Trophoblast cell (in vitro differentiated cells and primary cell): ENCODE measurements around the gene KISS1R.

Experiments used
- DNase-seq, 2 donors: peaks; one replicate each; pipeline ENCODE4 v3.0.0-alpha.2; 2016
- H2AFZ ChIP-seq: 2 replicates; pipeline ENCODE4 v1.6.1; 2013; ENCODE audit warnings: low read length, moderate library complexity, mild to moderate bottlenecking; ENCODE audit not compliant: insufficient read depth, poor library complexity
- H2AK5ac ChIP-seq: 2 replicates; pipeline ENCODE4 v1.6.1; 2013; ENCODE audit warnings: mild to moderate bottlenecking, low read length
- H2BK120ac ChIP-seq: 2 replicates; pipeline ENCODE4 v1.6.1; 2013; ENCODE audit warnings: low read length, mild to moderate bottlenecking, moderate library complexity; ENCODE audit not compliant: insufficient read depth, poor library complexity
- H2BK12ac ChIP-seq: 2 replicates; pipeline ENCODE4 v1.6.1; 2013; ENCODE audit warnings: mild to moderate bottlenecking, low read length, moderate library complexity
- H2BK5ac ChIP-seq: 2 replicates; pipeline ENCODE4 v1.6.1; 2013; ENCODE audit warnings: low read length, low read depth, moderate library complexity, mild to moderate bottlenecking; ENCODE audit not compliant: poor library complexity
- H3K14ac ChIP-seq: 2 replicates; pipeline ENCODE4 v1.6.1; 2013; ENCODE audit warnings: mild to moderate bottlenecking, low read length
- H3K18ac ChIP-seq: 2 replicates; pipeline ENCODE4 v1.6.1; 2013; ENCODE audit warnings: mild to moderate bottlenecking, low read length
- H3K23ac ChIP-seq: 2 replicates; pipeline ENCODE4 v1.6.1; 2013; ENCODE audit warnings: low read length
- H3K27ac ChIP-seq: 2 replicates; pipeline ENCODE4 v1.5.1; 2013; ENCODE audit warnings: low read depth, mild to moderate bottlenecking, inconsistent platforms, low read length, moderate library complexity
- H3K27me3 ChIP-seq: 2 replicates; pipeline ENCODE4 v1.6.1; 2013; ENCODE audit warnings: inconsistent platforms, mild to moderate bottlenecking, low read length, moderate library complexity; ENCODE audit not compliant: insufficient read depth
- H3K36me3 ChIP-seq, 2 experiments: 1 replicate in 1 of 2; 2 replicates in 1 of 2; pipeline ENCODE4 v1.6.1; 2013; ENCODE audit warnings: low read length in 2 of 2, mild to moderate bottlenecking in 2 of 2, moderate library complexity in 1 of 2; ENCODE audit not compliant: insufficient read depth in 2 of 2, control insufficient read depth in 1 of 2
- H3K4ac ChIP-seq: 2 replicates; pipeline ENCODE4 v1.6.1; 2013; ENCODE audit warnings: low read depth, mild to moderate bottlenecking, low read length, moderate library complexity
- H3K4me1 ChIP-seq, 2 experiments: 1 replicate in 1 of 2; 2 replicates in 1 of 2; pipeline ENCODE4 v1.6.1; 2013; ENCODE audit warnings: low read length in 2 of 2, mild to moderate bottlenecking in 2 of 2, moderate library complexity in 1 of 2; ENCODE audit not compliant: insufficient read depth in 2 of 2, control insufficient read depth in 1 of 2
- H3K4me2 ChIP-seq: 2 replicates; pipeline ENCODE4 v1.6.1; 2013; ENCODE audit warnings: inconsistent platforms, mild to moderate bottlenecking, low read length, moderate library complexity
- H3K4me3 ChIP-seq: 2 replicates; pipeline ENCODE4 v1.5.1; 2013; ENCODE audit warnings: mild to moderate bottlenecking, low read depth, low read length, inconsistent platforms
- H3K79me1 ChIP-seq: one replicate; pipeline ENCODE4 v1.6.1; 2013; ENCODE audit warnings: low read length
- H3K79me2 ChIP-seq: 2 replicates; pipeline ENCODE4 v1.6.1; 2013; ENCODE audit warnings: low read length, mild to moderate bottlenecking; ENCODE audit not compliant: control insufficient read depth, insufficient read depth, poor library complexity
- H3K9ac ChIP-seq: 2 replicates; pipeline ENCODE4 v1.6.1; 2013; ENCODE audit warnings: mild to moderate bottlenecking, low read length
- H3K9me3 ChIP-seq: 2 replicates; pipeline ENCODE4 v1.6.1; 2013; ENCODE audit warnings: low read depth, mild to moderate bottlenecking, control low read depth, inconsistent platforms, low read length; ENCODE audit not compliant: insufficient read depth
- H4K12ac ChIP-seq: 2 replicates; pipeline ENCODE4 v1.6.1; 2013; ENCODE audit warnings: low read depth, mild to moderate bottlenecking, low read length, moderate library complexity
- H4K8ac ChIP-seq: 2 replicates; pipeline ENCODE4 v1.6.1; 2013; ENCODE audit warnings: low read depth, mild to moderate bottlenecking, low read length, moderate library complexity
- H4K91ac ChIP-seq: one replicate; pipeline ENCODE4 v1.6.1; 2013; ENCODE audit warnings: low read depth, mild to moderate bottlenecking, low read length, moderate library complexity
- WGBS: extraction: QIAGEN DNeasy Blood & Tissue Kit; methylation state at CpG from one replicate; pipeline ENCODE4 v1.1.7; 2013; ENCODE audit warnings: missing lambda C conversion rate; ENCODE audit not compliant: insufficient read length, insufficient coverage; ENCODE audit errors: extremely low coverage; 5-methylcytosine and 5-hydroxymethylcytosine counted together

The KISS1R gene

DNA sequence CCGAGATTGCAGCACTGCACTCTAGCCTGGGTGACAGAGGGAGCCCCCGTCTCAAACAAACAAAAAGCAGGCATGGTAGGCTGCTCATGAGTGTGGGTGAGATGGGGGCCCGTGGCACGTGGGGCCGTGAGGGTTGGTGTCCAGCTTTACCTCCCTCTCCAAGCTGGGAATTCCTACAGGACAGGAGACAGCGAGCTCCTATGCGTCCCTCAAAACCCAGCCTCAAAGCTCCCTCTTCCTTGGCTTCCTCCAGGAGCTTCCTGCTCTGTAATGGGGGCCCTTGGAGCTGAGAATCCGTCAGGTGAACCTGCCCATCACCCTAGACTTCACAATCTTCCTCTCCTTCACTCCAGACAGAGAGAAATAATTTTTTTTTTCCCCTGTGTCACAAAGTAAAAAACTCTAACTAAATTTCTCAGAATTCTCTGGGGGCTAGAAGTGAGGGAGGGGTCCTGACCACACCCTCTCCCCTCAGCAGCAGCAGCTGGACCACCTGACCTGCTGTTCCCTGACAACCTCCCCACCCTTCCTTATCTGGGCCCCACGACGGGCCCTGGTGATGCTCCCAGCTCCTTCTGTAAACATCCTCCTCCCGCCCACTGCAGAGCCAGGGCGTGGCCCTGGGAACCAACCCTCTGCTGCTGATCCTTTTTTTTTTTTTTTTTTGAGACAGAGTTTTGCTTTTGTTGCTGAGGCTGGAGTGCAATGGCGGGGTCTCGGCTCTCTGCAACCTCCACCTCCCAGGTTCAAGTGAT is 44.9 kb downstream of the KISS1R start:
- WGBS = no CpG with 5 or more reads among the region's 14 CpGs
- Histone ChIP-seq H3K14ac (no peak overlapping the region), H3K79me2 (peaks cover 17% of the 10 kb centered on the region), H3K79me1 (peaks cover 23% of the 10 kb centered on the region), H3K4me1 (peaks cover 35% of the 10 kb centered on the region in 2 experiments), H3K4me3 (no peak overlapping the region), H3K4ac (peak overlapping the region; percentile 14), H2BK120ac (no peak overlapping the region), H3K36me3 (peaks cover 73 to 79% of the 10 kb centered on the region in 2 experiments), H4K91ac (no peak overlapping the region), H3K9ac (no peak overlapping the region), H2AFZ (no peak overlapping the region), H2BK5ac (no peak overlapping the region), H3K23ac (no peak overlapping the region), H3K27me3 (no peaks in the 10 kb centered on the region), H3K4me2 (no peak overlapping the region), H4K12ac (no peak overlapping the region), H3K9me3 (peaks cover 4% of the 10 kb centered on the region), H4K8ac (no peak overlapping the region), H2BK12ac (no peak overlapping the region), H3K18ac (no peak overlapping the region), H3K27ac (peak overlapping the region; percentile 2), H2AK5ac (no peak overlapping the region)
- DNase-seq = no peak

DNA sequence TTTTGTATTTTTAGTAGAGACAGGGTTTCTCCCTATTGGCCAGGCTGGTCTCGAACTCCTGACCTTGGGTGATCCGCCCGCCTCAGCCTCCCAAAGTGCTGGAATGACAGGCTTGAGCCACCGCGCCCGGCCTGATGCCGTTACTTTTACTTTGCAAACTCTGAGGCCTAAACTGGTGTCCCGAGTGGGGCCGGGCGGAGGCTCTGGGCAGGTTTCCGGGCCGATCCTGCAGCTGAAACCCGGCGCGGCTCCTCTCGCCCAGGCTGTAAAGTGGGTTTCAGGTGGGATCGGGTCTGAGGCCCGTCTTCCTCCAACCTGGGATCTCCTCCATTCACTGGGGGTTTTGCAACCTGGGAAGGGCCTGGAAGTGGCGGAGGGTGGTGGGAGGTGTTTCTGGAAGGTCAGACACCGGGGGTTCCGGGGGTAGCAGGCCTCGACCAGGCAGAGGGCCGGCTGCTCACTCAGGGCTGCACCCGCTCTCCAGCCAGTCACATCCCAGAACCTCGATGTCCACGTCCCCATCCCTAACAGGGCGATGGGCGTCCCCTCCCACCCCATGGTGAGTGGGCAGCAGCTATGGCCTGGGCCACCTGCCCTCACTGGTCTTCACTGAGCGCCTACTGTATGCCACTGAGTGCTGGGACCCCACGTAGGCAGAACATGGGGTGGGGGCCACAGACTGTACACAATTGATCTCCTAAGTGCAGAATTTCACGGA is 45.7 kb downstream of the KISS1R start:
- no peak overlapping the region for H3K23ac ChIP-seq
- WGBS = no CpG with 5 or more reads among the region's 31 CpGs

DNA sequence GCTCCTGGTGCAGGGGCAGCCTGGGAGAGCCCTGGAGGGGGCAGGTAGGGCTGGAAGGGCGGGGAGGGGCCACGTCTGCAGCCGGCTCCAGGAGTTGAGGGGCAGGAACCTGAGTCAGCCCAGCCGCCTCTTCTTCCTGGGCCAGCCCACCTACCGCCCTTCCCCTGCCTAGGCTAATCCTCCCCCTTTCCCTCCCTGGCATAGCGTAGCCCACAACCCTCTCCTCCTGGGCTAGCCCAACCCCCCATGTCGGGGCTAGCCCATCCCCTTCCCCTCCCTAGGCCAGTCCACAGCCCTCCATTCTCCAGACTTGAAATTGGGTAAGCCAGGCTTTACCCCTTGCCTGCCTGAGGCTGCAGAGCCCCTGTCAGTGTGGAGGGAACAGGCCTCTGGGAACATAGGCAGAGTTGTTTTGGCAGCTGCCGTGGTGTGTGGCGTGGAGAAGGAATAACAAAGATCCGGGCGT is 46.4 kb downstream of the KISS1R start:
- Histone ChIP-seq H3K4ac (peak overlapping the region; percentile 2), H4K12ac (no peak overlapping the region), H3K79me1 (peaks cover 17% of the 10 kb centered on the region), H3K23ac (no peak overlapping the region), H3K36me3 (peaks cover 82 to 88% of the 10 kb centered on the region in 2 experiments), H3K9me3 (peaks cover 6% of the 10 kb centered on the region), H4K8ac (peak overlapping the region; percentile 23), H2BK120ac (no peak overlapping the region), H3K9ac (no peak overlapping the region), H3K27ac (peak overlapping the region; percentile 52), H3K79me2 (peaks cover 12% of the 10 kb centered on the region), H3K27me3 (no peaks in the 10 kb centered on the region), H3K4me1 (peaks cover 27 to 31% of the 10 kb centered on the region in 2 experiments), H3K4me3 (no peak overlapping the region), H2AFZ (no peak overlapping the region), H3K4me2 (no peak overlapping the region), H2BK5ac (peak overlapping the region; percentile 5), H2BK12ac (no peak overlapping the region), H2AK5ac (no peak overlapping the region), H4K91ac (no peak overlapping the region), H3K14ac (no peak overlapping the region), H3K18ac (peak overlapping the region; percentile 56)
- no CpG with 5 or more reads among the region's 11 CpGs for WGBS
- DNase-seq = no peak

More for the DNA sequence above, 45.7 kb downstream of the KISS1R start:
- H3K4me1 ChIP-seq = peaks cover 27 to 31% of the 10 kb centered on the region in 2 experiments
- no peak overlapping the region for H3K4me3 ChIP-seq
- H3K79me2 ChIP-seq = peaks cover 12% of the 10 kb centered on the region
- no peak overlapping the region for H2AFZ ChIP-seq
- H3K36me3 ChIP-seq = peaks cover 79 to 85% of the 10 kb centered on the region in 2 experiments
- H3K79me1 ChIP-seq = peaks cover 17% of the 10 kb centered on the region
- H4K12ac ChIP-seq = no peak overlapping the region
- no peak overlapping the region for H2BK120ac ChIP-seq
- no peak overlapping the region for H3K4ac ChIP-seq
- H3K18ac ChIP-seq = peak overlapping the region; percentile 19
- H4K8ac ChIP-seq = no peak overlapping the region
- H2AK5ac ChIP-seq = no peak overlapping the region
- peak overlapping the region; percentile 10 for H2BK12ac ChIP-seq
- H3K4me2 ChIP-seq = no peak overlapping the region
- H3K27ac ChIP-seq = peak overlapping the region; percentile 10
- H4K91ac ChIP-seq = peak overlapping the region; percentile 9
- no peaks in the 10 kb centered on the region for H3K27me3 ChIP-seq
- no peak overlapping the region for H2BK5ac ChIP-seq
- DNase-seq = no peak
- H3K14ac ChIP-seq = no peak overlapping the region
- no peak overlapping the region for H3K9ac ChIP-seq
- H3K9me3 ChIP-seq = peaks cover 4% of the 10 kb centered on the region

DNA sequence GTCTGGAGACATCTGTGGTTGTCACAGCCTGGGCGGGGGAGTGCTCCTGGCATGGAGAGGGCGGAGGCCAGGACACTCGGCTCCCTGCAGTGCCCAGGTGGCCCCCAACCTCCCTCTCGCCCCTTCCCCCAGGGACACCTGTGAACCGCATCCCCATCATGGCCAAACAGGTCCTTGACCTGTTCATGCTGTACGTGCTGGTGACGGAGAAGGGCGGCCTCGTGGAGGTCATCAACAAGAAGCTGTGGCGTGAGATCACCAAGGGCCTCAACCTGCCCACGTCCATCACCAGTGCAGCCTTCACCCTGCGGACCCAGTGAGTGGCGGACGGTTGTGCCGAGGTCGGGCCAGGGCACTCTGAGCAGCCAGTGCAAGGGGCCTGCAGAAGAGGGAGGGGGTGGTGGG is 47.0 kb downstream of the KISS1R start:
- Histone ChIP-seq H3K18ac (peak overlapping the region; percentile 58), H4K8ac (no peak overlapping the region), H3K23ac (no peak overlapping the region), H3K4me2 (no peak overlapping the region), H3K27ac (peak overlapping the region; percentile 52), H3K14ac (no peak overlapping the region), H3K79me1 (peaks cover 13% of the 10 kb centered on the region), H3K4me3 (no peak overlapping the region), H2BK5ac (no peak overlapping the region), H3K4me1 (peaks cover 22 to 27% of the 10 kb centered on the region in 2 experiments), H4K12ac (no peak overlapping the region), H3K9me3 (peaks cover 6% of the 10 kb centered on the region), H2BK12ac (no peak overlapping the region), H3K79me2 (peaks cover 12% of the 10 kb centered on the region), H2AK5ac (no peak overlapping the region), H2AFZ (no peak overlapping the region), H3K27me3 (no peaks in the 10 kb centered on the region), H3K36me3 (peaks cover 83 to 89% of the 10 kb centered on the region in 2 experiments), H3K9ac (no peak overlapping the region), H3K4ac (peak overlapping the region; percentile 11), H2BK120ac (no peak overlapping the region), H4K91ac (no peak overlapping the region)
- WGBS = no CpG with 5 or more reads among the region's 16 CpGs
- DNase-seq = no peak
